K562 (cell line): Measurements from ENCODE around the gene GRHL3. TPM values are rescaled to one million over a fixed set of nuclear protein-coding genes. Genes with fewer than 3 reads are reported as not detected.

Source experiments
- ATAC-seq: fragments of 200-7000 bp; cut with Tn5 transposase; 3 replicates; pipeline ENCODE4 v1.9.1; 2020; ENCODE audit warnings: moderate library complexity
- BruUV-seq: library from RNA; stranded (reverse); fragments of 400-500 nt; replicated peaks from 2 replicates; lab custom pipeline; 2021; lab: Mats Ljungman, UMichigan
- CTCF ChIA-PET: fragments of 300-600 bp; formaldehyde crosslinking; extraction: SDS; loops from one replicate; lab custom pipeline; 2021; ENCODE audit warnings: low intra/inter-chr PET ratio; lab: Yijun Ruan, JAX
- POLR2A ChIA-PET: fragments of 300-600, 350-650 bp; sonication (Branson Sonifier 250); formaldehyde crosslinking; extraction: SDS; loops from one replicate; lab custom pipeline; 2021; ENCODE audit warnings: antibody characterized with exemption, inconsistent platforms; lab: Yijun Ruan, JAX
- DNase-seq, 4 experiments: peaks; one replicate each; pipeline versions ENCODE4 v3.0.0 to v3.0.0-alpha.2; 2011 to 2018; ENCODE audit warnings: low spot score in 3 of 4, mixed read lengths in 3 of 4; ENCODE audit errors: extremely low read depth in 1 of 4
- FAIRE-seq: peaks from 2 replicates; lab custom pipeline; 2011; peaks lifted over from hg19 to GRCh38; lab: Jason Lieb, UNC
- H2AFZ ChIP-seq: 2 replicates; pipeline ENCODE4 v1.6.0; 2011; ENCODE audit warnings: low read depth, low read length, control low read depth, inconsistent platforms
- H3K27ac ChIP-seq: fragments of 200-600 bp; 3 replicates; pipeline ENCODE4 v1.8.0; 2011; ENCODE audit warnings: low read depth, mild to moderate bottlenecking, control low read depth, inconsistent platforms, low read length, moderate library complexity, mixed read lengths; ENCODE audit errors: extremely low read depth
- H3K27me3 ChIP-seq, 2 experiments: fragments of 300-600 bp in 1 of 2; 2 replicates in 1 of 2; 3 replicates in 1 of 2; pipeline versions ENCODE4 v1.6.0 to v1.8.0; 2011; ENCODE audit warnings: inconsistent platforms in 2 of 2, low read length in 2 of 2, mild to moderate bottlenecking in 1 of 2, mixed read lengths in 1 of 2, moderate library complexity in 1 of 2; ENCODE audit not compliant: control insufficient read depth in 2 of 2, insufficient read depth in 2 of 2
- H3K36me3 ChIP-seq: fragments of 300-600 bp; 3 replicates; pipeline ENCODE4 v1.8.0; 2011; ENCODE audit warnings: mild to moderate bottlenecking, low read length, inconsistent platforms; ENCODE audit not compliant: control insufficient read depth, insufficient read depth
- H3K4me1 ChIP-seq, 2 experiments: fragments of 200-600 bp in 1 of 2; replicated peaks in 1 of 2; 2 replicates in 1 of 2; 3 replicates in 1 of 2; pipeline versions ENCODE4 v1.5.1 to v1.8.0; 2011; ENCODE audit warnings: inconsistent platforms in 2 of 2, low read length in 2 of 2, mild to moderate bottlenecking in 1 of 2, mixed read lengths in 1 of 2, moderate library complexity in 1 of 2; ENCODE audit not compliant: control insufficient read depth in 2 of 2, insufficient read depth in 2 of 2
- H3K4me2 ChIP-seq: 2 replicates; pipeline ENCODE4 v1.6.1; 2011; ENCODE audit warnings: low read length, control low read depth, inconsistent platforms, mixed read lengths; ENCODE audit not compliant: insufficient read depth
- H3K4me3 ChIP-seq: fragments of 200-600 bp; sonication (generic), shearing (Covaris generic); 2 replicates; pipeline ENCODE4 v1.5.1; 2016; ENCODE audit warnings: control low read depth, inconsistent platforms
- H3K79me2 ChIP-seq: fragments of 200-600 bp; 3 replicates; pipeline ENCODE4 v1.8.0; 2011; ENCODE audit warnings: low read length, inconsistent platforms; ENCODE audit not compliant: control insufficient read depth, insufficient read depth
- H3K9ac ChIP-seq, 2 experiments: 2 replicates each; pipeline versions ENCODE4 v1.6.0 to v1.6.1; 2011; ENCODE audit warnings: low read depth in 2 of 2, low read length in 2 of 2, control low read depth in 1 of 2, inconsistent platforms in 1 of 2, mild to moderate bottlenecking in 1 of 2, mixed read lengths in 1 of 2; ENCODE audit not compliant: insufficient read depth in 1 of 2
- H3K9me1 ChIP-seq: one replicate; pipeline ENCODE4 v1.6.0; 2011; ENCODE audit warnings: inconsistent platforms, mild to moderate bottlenecking, low read length, moderate library complexity; ENCODE audit not compliant: control insufficient read depth, insufficient read depth
- H3K9me3 ChIP-seq: replicated peaks from 2 replicates; pipeline ENCODE4 v1.5.1; 2011; ENCODE audit warnings: low read depth, low read length, inconsistent platforms; ENCODE audit not compliant: control insufficient read depth, insufficient read depth
- H4K20me1 ChIP-seq: replicated peaks from 2 replicates; pipeline ENCODE4 v1.6.1; 2011; ENCODE audit warnings: low read length, inconsistent platforms, mixed read lengths; ENCODE audit not compliant: control insufficient read depth, insufficient read depth
- CLOCK ChIP-seq: fragments of 250-450 bp; sonication (Bioruptor Pico); IDR thresholded peaks from 2 replicates; pipeline ENCODE4 v1.4.0; 2020; ENCODE audit warnings: mild to moderate bottlenecking, moderate library complexity, borderline replicate concordance
- CREB5 ChIP-seq: fragments of 250-450 bp; sonication (Bioruptor Pico); IDR thresholded peaks from 2 replicates; pipeline ENCODE4 v1.5.0; 2020; ENCODE audit warnings: mild to moderate bottlenecking
- FOXP1 ChIP-seq: sonication (generic); formaldehyde crosslinking; IDR thresholded peaks from 2 replicates; pipeline ENCODE4 v1.8.0; 2022; ENCODE audit warnings: mild to moderate bottlenecking, missing genetic modification reagents
- HDAC2 ChIP-seq: fragments of 450-650 bp; IDR thresholded peaks from 2 replicates; pipeline ENCODE4 v1.6.1; 2016; ENCODE audit warnings: mild to moderate bottlenecking
- HIVEP1 ChIP-seq: fragments of 250-450 bp; sonication (Bioruptor Pico); IDR thresholded peaks from 2 replicates; pipeline ENCODE4 v1.4.0; 2020; ENCODE audit warnings: mild to moderate bottlenecking
- HMG20B ChIP-seq: fragments of 250-450 bp; sonication (Bioruptor Pico); IDR thresholded peaks from 2 replicates; pipeline ENCODE4 v1.5.0; 2021; ENCODE audit warnings: mild to moderate bottlenecking
- MBD1 ChIP-seq: fragments of 250-450 bp; sonication (Bioruptor Pico); IDR thresholded peaks from 2 replicates; pipeline ENCODE4 v1.8.0; 2022; ENCODE audit warnings: inconsistent platforms
- PKNOX1 ChIP-seq: fragments of 450-650 bp; IDR thresholded peaks from 2 replicates; pipeline ENCODE4 v1.6.1; 2016
- RBM17 ChIP-seq: fragments of 200-400 bp; formaldehyde crosslinking; IDR thresholded peaks from 2 replicates; pipeline ENCODE4 v1.6.1; 2017; ENCODE audit warnings: low read depth, mild to moderate bottlenecking, low read length, borderline replicate concordance
- SIX5 ChIP-seq, 2 experiments: IDR thresholded peaks; 2 replicates each; pipeline ENCODE4 v1.6.1; 2011; ENCODE audit warnings: low read length in 2 of 2, borderline replicate concordance in 1 of 2, low read depth in 1 of 2, mild to moderate bottlenecking in 1 of 2, moderate library complexity in 1 of 2; ENCODE audit not compliant: insufficient read depth in 1 of 2
- TFAP4 ChIP-seq: sonication (generic); formaldehyde crosslinking; IDR thresholded peaks from 2 replicates; pipeline ENCODE4 v1.8.0; 2022; ENCODE audit warnings: missing genetic modification reagents, mild to moderate bottlenecking, moderate library complexity, borderline replicate concordance
- ZKSCAN3 ChIP-seq: fragments of 250-450 bp; sonication (Bioruptor Pico); IDR thresholded peaks from 2 replicates; pipeline ENCODE4 v1.4.0; 2020
- ZNF124 ChIP-seq: sonication (generic); formaldehyde crosslinking; IDR thresholded peaks from 2 replicates; pipeline ENCODE4 v1.8.1; 2022; ENCODE audit warnings: missing genetic modification reagents
- ZNF551 ChIP-seq: fragments of 250-450 bp; sonication (Bioruptor Pico); IDR thresholded peaks from 2 replicates; pipeline ENCODE4 v1.5.0; 2021; ENCODE audit warnings: mild to moderate bottlenecking, moderate library complexity
- WGBS: fragments of 100-300 bp; shearing (Covaris generic); methylation state at CpG from one replicate; pipeline ENCODE4 v1.1.6; 2016; ENCODE audit warnings: low coverage, mixed read lengths; ENCODE audit not compliant: insufficient coverage; ENCODE audit errors: missing lambda C conversion rate; 5-methylcytosine and 5-hydroxymethylcytosine counted together
- in situ Hi-C: fragments of 300-500 bp; cut with MboI; formaldehyde crosslinking; loops from 4 replicates; pipeline ENCODE4 v1.15.0; 2018; ENCODE audit warnings: inconsistent platforms, mixed read lengths
- intact Hi-C: fragments of 100-400 bp; cut with micrococcal nuclease; formaldehyde crosslinking; loops from 2 replicates; pipeline ENCODE4 v1.14.2; 2022
- polyA plus RNA-seq, 8 experiments: library from polyadenylated mRNA; depleted of rRNA in 4 of 8; stranded (reverse) in 5 of 8; unstranded in 3 of 8; fragments of >200 nt; fragmentation: Nextera tagmentation in 2 of 8; fragmentation: Illumina TruSeq in 1 of 8; extraction: Ambion mirVana in 2 of 8; extraction: Trizol in 1 of 8; gene quantifications; 2 replicates each; pipeline versions ENCODE4 v1.2.1 to v1.2.3, GENCODE V29; 2011 to 2014; ENCODE audit warnings: inconsistent platforms in 1 of 8, missing spikeins in 1 of 8
- total RNA-seq, 7 experiments: library from RNA; depleted of rRNA in 6 of 7; stranded (reverse); fragments of >200 nt in 6 of 7; fragmentation: Illumina TruSeq in 2 of 7; extraction: Trizol in 2 of 7; gene quantifications; 2 replicates each; pipeline versions ENCODE4 v1.2.1 to v1.2.3, GENCODE V29; 2011 to 2021; ENCODE audit warnings: low replicate concordance in 1 of 7

The GRHL3 gene
- total and polyA plus RNA-seq, 9 of the 15 experiments (the other 6 are each of a cell fraction or from before 2014, with no cell fraction given) = 0.01 to 0.04 TPM; not detected in 7

GRCh38 chr1:24369199-24369598 is 50.0 kb downstream of the GRHL3 start (continued):
- TF ChIP-seq CLOCK (CRISPR knock-in tag) = no peak

GRCh38 chr1:24369801-24370200 is 50.6 kb downstream of the GRHL3 start:
- H3K4me2 ChIP-seq = no peak overlapping the region
- peaks cover 2% of the 10 kb centered on the region for H3K9me1 ChIP-seq
- no peak for FAIRE-seq
- no TSS peak for BruUV-seq
- H3K79me2 ChIP-seq = no peaks in the 10 kb centered on the region
- peaks cover 0 to 4% of the 10 kb centered on the region in 2 experiments; a peak in 1 of 5 replicates for H3K4me1 ChIP-seq
- no peak overlapping the region for H3K4me3 ChIP-seq
- no peaks in the 10 kb centered on the region for H3K9me3 ChIP-seq
- no peaks in the 10 kb centered on the region for H3K36me3 ChIP-seq
- no peak overlapping the region for H2AFZ ChIP-seq
- H4K20me1 ChIP-seq = peaks cover 10% of the 10 kb centered on the region
- DNase-seq = no peak
- no peak overlapping the region for H3K27ac ChIP-seq
- no peak overlapping the region for H3K9ac ChIP-seq
- ATAC-seq = no peak
- 17% methylated on average over 4 of the region's 4 CpGs for WGBS
- POLR2A ChIA-PET = no interaction called here
- CTCF ChIA-PET = no interaction called here
- in situ Hi-C loops (no loop called here), intact Hi-C loops (no loop called here)
- peaks cover 2 to 26% of the 10 kb centered on the region in 2 experiments; a peak in 2 of 5 replicates for H3K27me3 ChIP-seq
- TF ChIP-seq ZNF124 (CRISPR knock-in tag) (no peak), TFAP4 (CRISPR knock-in tag) (no peak), PKNOX1 (no peak), ZNF551 (no peak), HMG20B (no peak), MBD1 (CRISPR knock-in tag) (no peak), HDAC2 (no peak), RBM17 (no peak), CREB5 (CRISPR knock-in tag) (no peak), HIVEP1 (no peak), FOXP1 (CRISPR knock-in tag) (no peak), ZKSCAN3 (CRISPR knock-in tag) (no peak), SIX5 (IDR thresholded peaks at IDR 0.05; ENCODE audit: borderline replicate concordance in 1 of 2, insufficient read depth in 1 of 2, low read depth in 1 of 2, low read length in 2 of 2) (no peak)
